IMR-90 (cell line): Measurements from ENCODE around the gene TSPAN14.

Experiments
- CEBPB ChIP-seq: IDR thresholded peaks from 2 replicates; pipeline ENCODE4 v1.6.1; 2012; ENCODE audit warnings: low read depth, low read length, improper control_type of control experiment
- POLR2A ChIP-seq: IDR thresholded peaks from 2 replicates; pipeline ENCODE4 v1.6.1; 2012; ENCODE audit warnings: mild to moderate bottlenecking, low read depth, low read length
- TF ChIP-seq, protein P1 (sequence below): conservative IDR thresholded peaks from 2 replicates; pipeline ENCODE4 v1.5.1; 2012; ENCODE audit warnings: mild to moderate bottlenecking, low read depth, low read length, improper control_type of control experiment

DNA sequence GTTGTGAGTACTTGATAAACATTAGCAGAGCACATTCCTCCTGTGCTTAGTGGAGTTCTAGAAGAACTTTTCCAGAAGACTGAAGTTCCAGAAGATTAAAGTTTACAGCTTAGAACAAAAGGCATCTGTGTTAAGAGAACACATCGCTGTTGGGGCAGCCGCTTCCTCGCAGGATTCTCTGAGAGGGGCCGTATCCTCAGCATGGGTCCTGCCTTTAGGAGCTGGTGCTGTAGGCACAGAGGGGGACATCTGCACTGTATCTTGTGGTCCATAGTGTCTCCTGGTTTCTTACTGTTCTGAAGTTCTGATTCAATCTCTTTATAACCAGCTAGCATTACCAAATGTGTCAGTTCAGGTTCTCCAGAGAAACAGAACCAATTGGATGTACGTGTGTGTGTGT is 99.9 kb downstream of the TSPAN14 start:
- TF ChIP-seq POLR2A (no peak), CEBPB (no peak)
- TF ChIP-seq, protein P1, sequence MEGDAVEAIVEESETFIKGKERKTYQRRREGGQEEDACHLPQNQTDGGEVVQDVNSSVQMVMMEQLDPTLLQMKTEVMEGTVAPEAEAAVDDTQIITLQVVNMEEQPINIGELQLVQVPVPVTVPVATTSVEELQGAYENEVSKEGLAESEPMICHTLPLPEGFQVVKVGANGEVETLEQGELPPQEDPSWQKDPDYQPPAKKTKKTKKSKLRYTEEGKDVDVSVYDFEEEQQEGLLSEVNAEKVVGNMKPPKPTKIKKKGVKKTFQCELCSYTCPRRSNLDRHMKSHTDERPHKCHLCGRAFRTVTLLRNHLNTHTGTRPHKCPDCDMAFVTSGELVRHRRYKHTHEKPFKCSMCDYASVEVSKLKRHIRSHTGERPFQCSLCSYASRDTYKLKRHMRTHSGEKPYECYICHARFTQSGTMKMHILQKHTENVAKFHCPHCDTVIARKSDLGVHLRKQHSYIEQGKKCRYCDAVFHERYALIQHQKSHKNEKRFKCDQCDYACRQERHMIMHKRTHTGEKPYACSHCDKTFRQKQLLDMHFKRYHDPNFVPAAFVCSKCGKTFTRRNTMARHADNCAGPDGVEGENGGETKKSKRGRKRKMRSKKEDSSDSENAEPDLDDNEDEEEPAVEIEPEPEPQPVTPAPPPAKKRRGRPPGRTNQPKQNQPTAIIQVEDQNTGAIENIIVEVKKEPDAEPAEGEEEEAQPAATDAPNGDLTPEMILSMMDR: no peak
